WI38 (cell line): ENCODE results near the gene CDC6.
A peak's percentile ranks its signal among the peaks of the same experiment; 100 is the strongest.

ENCODE experiments used
- H3K4me3 ChIP-seq: 2 replicates; pipeline ENCODE4 v1.5.1; 2011; ENCODE audit warnings: low read depth, mild to moderate bottlenecking, control low read depth, low read length
- TF ChIP-seq, protein P1 (sequence below): IDR thresholded peaks from 2 replicates; pipeline ENCODE4 v1.5.1; 2012; ENCODE audit warnings: low read depth, mild to moderate bottlenecking, control low read depth, low read length

The CDC6 gene

DNA sequence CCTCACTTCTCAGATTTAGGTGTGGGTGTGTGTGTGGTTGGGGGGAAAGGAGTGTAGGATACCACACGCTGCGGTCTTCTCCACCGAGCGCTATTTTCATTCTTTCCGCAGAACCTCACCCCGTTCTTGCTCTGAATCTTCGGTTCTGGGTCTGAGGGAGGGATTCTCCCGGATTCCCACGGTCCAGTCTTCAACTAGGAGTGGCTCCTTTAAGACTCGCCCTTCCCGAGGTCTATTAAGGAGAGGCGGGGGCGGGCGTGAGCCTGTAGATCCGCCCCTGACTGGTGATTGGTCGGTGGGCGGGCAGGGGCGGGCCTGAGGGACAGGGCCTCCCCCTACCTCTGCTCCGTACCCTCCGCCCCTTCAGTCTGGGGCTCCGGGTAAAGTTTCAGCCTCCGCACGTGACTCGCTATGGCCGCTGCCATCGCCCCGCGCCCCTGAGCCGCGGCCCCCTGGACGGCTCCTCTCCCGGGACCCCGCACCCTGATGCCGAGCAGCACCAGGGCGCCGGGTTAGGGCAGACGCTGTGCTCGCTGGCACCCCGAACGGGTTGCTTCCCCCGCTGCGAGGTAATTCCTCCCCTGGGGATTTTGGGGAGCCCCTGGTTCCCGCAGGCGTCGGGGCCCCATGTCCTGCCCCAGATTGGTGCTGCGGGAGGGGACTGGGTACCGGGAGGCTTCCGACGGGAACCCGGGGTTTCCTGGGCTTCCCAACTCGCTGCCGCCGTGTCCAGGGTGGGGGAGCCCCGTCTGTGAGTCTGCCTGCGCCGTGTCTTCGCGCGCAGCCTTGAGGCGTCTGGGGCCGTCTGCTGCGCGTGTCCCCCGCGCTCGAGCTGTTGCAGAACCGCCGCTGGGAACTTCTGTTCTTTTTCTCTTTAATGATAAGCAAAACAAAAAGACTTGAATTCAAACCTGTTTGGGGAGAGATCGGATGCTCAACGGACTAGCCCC is 30.5 kb downstream of the CDC6 start:
- H3K4me3 ChIP-seq = peak overlapping the region; percentile 99
- TF ChIP-seq, protein P1, sequence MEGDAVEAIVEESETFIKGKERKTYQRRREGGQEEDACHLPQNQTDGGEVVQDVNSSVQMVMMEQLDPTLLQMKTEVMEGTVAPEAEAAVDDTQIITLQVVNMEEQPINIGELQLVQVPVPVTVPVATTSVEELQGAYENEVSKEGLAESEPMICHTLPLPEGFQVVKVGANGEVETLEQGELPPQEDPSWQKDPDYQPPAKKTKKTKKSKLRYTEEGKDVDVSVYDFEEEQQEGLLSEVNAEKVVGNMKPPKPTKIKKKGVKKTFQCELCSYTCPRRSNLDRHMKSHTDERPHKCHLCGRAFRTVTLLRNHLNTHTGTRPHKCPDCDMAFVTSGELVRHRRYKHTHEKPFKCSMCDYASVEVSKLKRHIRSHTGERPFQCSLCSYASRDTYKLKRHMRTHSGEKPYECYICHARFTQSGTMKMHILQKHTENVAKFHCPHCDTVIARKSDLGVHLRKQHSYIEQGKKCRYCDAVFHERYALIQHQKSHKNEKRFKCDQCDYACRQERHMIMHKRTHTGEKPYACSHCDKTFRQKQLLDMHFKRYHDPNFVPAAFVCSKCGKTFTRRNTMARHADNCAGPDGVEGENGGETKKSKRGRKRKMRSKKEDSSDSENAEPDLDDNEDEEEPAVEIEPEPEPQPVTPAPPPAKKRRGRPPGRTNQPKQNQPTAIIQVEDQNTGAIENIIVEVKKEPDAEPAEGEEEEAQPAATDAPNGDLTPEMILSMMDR = no peak

DNA sequence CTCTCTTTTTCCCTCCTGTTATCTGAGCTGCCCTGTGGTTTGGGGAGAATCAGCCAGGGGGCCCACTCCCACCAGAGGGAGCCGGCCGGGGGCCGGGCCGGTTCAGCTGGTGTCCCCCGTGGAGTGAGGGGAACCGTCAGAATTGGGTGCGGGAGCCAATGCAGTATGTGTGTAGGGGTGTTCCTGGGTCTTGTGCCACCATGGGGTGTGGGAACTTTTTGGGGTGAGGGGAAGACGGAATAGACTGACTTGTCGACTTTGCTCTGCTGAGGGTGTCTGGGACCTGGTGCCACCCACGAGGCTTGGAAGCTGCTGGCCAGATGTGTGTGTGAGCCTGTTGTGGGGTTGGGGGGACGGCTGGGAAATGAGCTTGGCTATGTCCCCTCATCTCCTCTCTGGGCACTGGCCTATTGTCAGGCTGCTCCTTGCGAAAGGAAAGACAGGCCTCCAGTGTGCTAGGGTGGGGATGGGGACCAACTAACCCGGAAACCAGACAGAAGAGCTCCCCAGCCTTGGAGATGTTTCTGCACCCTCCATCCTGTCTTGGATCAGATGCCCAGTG is 31.2 kb downstream of the CDC6 start:
- peak overlapping the region; percentile 99 for H3K4me3 ChIP-seq
- TF ChIP-seq, protein P1 = 0 out of 2 replicates have a peak, but pooled peaks have one; percentile 5

DNA sequence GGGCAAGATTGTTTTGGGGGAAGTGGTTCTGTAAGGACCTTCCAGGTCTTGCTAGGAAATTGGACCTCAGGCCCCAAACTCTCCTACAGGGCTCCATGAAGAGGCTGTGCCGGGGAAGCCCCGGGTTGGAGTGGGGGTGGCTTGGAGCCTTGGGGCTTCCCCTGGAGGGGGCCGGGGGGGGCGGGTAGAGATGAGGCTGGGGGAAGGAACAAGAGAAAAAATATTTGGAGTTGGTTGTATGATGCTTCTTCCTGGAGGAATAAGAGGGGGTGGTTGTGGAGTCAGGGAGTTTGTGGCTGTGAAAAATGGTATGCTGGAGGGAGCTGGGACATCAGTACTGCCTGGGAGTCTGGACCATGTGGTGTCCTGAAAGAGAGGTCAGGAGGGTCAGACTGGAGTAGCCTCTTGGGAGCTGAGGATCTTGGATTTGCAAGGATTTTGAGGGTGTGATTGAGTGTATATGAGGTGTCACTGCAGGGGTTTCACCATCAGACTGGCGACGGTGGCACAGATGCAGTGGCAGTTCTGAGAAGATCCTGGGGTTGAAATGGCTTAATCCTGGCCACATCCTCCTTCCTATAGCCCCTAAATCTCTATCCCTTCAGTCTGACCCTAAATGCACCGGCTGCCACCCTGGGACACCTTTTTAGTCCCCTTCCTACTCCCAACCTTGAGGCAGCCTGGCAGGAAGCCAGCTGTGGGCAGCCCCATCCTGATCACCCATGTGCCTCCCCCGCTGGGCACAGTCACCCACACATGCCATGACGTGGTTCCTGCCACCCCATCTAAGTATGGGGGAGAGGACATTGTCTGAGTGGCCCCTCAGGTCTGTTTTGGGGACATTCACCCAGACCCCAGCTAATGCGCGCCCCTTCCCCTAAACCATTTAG is 32.2 kb downstream of the CDC6 start:
- TF ChIP-seq, protein P1 = no peak
- peak overlapping the region; percentile 99 for H3K4me3 ChIP-seq

DNA sequence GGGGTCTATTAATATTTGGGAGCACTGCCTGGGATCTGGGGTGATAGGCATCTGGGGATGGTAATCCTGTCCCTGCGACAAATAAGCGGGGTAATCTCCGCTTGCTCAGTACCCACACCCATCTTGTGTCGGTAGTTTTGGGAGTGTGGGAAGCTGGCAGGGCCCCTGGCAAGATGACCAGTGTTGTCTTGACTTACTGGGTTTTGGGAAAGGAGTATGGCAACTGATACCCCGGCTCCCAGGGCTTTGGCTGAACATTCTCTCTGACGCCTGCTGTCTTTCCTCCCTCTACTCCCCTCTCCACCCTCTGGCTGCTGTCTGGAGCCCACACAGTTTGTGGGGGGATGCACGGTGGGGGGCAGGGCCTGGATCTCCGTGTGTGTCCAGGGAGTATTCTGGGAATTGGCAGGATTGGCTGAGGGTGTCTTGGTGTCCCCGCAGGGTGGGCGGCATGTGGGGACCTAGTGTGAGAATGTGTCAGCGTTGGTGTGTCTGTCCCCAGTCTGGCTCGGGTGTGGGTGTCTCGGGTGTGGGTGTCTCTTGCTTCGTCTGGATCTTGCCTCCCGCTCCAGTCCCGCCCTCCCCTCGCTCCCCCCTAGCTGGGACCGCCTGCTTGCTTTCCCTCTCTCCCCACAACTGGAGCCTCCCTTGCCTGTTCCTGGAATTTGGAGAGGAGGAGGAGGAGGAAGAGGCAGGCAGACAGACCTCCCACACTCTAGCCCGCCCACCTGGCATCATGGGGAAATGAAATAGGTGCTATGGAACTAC is 33.3 kb downstream of the CDC6 start:
- peak overlapping the region; percentile 21; the same call in 1 of the 2 replicates for H3K4me3 ChIP-seq

DNA sequence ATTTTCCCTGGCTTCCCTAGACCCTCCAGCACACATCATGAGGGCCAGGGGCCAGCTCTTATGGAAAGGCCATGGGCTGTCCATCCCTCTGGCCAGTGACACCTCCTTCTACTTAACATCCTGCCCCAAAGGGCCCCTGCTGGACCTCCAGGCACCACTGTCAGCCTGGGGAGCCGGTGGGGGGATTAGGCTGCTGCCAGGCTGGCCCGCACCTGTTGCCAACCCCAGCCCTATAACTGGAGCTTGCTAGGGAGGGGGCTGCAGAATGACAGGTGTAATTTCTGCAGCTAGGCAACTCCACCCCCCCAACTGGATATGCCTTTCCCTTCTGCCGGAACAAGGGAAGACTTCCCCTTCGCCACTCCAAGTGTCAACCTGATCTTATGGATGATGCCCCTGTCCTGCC is 33.8 kb downstream of the CDC6 start:
- TF ChIP-seq, protein P1 = no peak
- H3K4me3 ChIP-seq = no peak overlapping the region

More for the DNA sequence above, 33.3 kb downstream of the CDC6 start:
- TF ChIP-seq, protein P1 = no peak

DNA sequence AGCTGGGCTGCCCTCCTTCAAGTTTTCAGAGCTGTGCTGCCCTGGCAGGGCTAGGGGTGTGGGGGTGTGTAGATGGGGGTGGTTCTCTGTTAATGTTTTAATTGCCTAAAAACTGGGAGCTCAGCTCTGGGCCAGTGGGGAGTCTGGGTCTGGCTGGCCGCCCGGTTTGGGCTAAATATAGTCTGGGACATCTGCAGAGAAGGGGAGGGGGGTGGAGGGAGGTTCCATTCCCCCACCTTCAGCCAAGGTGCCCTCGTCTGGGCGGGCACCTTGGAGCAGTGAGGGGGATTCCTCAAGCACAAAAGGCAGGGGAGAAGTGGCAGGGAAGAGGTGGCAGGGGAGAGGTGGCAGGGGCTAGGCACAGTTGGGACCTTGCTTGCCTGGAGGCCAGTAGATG is 34.3 kb downstream of the CDC6 start:
- TF ChIP-seq, protein P1 = no peak

More for the DNA sequence above, 34.3 kb downstream of the CDC6 start:
- H3K4me3 ChIP-seq = peak overlapping the region; percentile 51
